ENCODE results near the gene EGF.

Gene EGF

GRCh38 chr4:109887071-109887470 is 25.6 kb upstream of the EGF start:
- TF ChIP-seq CTCF (conservative IDR thresholded peaks at IDR 0.05), result no peak
- TF ChIP-seq ZFX (IDR thresholded peaks at IDR 0.05), result no peak
- H3K27ac ChIP-seq, result no peak overlapping the region

GRCh38 chr4:109890076-109890475 is 22.6 kb upstream of the EGF start:
- TF ChIP-seq CTCF (conservative IDR thresholded peaks at IDR 0.05), result no peak
- no peak overlapping the region for H3K27ac ChIP-seq

GRCh38 chr4:109902559-109903251 is 10.0 kb upstream of the EGF start:
- H3K27ac ChIP-seq, result no peak overlapping the region
- TF ChIP-seq ZFX (IDR thresholded peaks at IDR 0.05), result no peak
- TF ChIP-seq CTCF (conservative IDR thresholded peaks at IDR 0.05), result no peak

GRCh38 chr4:109908731-109909130 is 4.0 kb upstream of the EGF start:
- TF ChIP-seq ZFX (IDR thresholded peaks at IDR 0.05) (no peak), CTCF (conservative IDR thresholded peaks at IDR 0.05) (no peak)
- no peak overlapping the region for H3K27ac ChIP-seq

- no peak overlapping the region for H3K27ac ChIP-seq
- TF ChIP-seq ZFX (IDR thresholded peaks at IDR 0.05), result no peak
These were observed 2.4 kb upstream of the EGF start for GRCh38 chr4:109910256-109910655.

- peak overlapping the region; percentile 59; the same call in 1 of the 2 replicates for H3K27ac ChIP-seq
- TF ChIP-seq ZFX (IDR thresholded peaks at IDR 0.05) (no peak), CTCF (conservative IDR thresholded peaks at IDR 0.05) (no peak)
These were observed 1.0 kb downstream of the EGF start for GRCh38 chr4:109913596-109914241.

- peak overlapping the region; percentile 59; the same call in 1 of the 2 replicates for H3K27ac ChIP-seq
- TF ChIP-seq ZFX (IDR thresholded peaks at IDR 0.05) (no peak), CTCF (conservative IDR thresholded peaks at IDR 0.05) (no peak)
These were observed 1.6 kb downstream of the EGF start for GRCh38 chr4:109914322-109914721.

All from C4-2B (cell line).